Trophoblast cell (in vitro differentiated cells and primary cell): ENCODE measurements around the gene BLNK.
A peak's percentile ranks its signal among the peaks of the same experiment; 100 is the strongest.

Experiments
- DNase-seq, 2 donors: peaks; one replicate each; pipeline ENCODE4 v3.0.0-alpha.2; 2016
- H2AFZ ChIP-seq: 2 replicates; pipeline ENCODE4 v1.6.1; 2013; ENCODE audit warnings: low read length, moderate library complexity, mild to moderate bottlenecking; ENCODE audit not compliant: insufficient read depth, poor library complexity
- H2AK5ac ChIP-seq: 2 replicates; pipeline ENCODE4 v1.6.1; 2013; ENCODE audit warnings: mild to moderate bottlenecking, low read length
- H2BK120ac ChIP-seq: 2 replicates; pipeline ENCODE4 v1.6.1; 2013; ENCODE audit warnings: low read length, mild to moderate bottlenecking, moderate library complexity; ENCODE audit not compliant: insufficient read depth, poor library complexity
- H2BK12ac ChIP-seq: 2 replicates; pipeline ENCODE4 v1.6.1; 2013; ENCODE audit warnings: mild to moderate bottlenecking, low read length, moderate library complexity
- H2BK5ac ChIP-seq: 2 replicates; pipeline ENCODE4 v1.6.1; 2013; ENCODE audit warnings: low read length, low read depth, moderate library complexity, mild to moderate bottlenecking; ENCODE audit not compliant: poor library complexity
- H3K14ac ChIP-seq: 2 replicates; pipeline ENCODE4 v1.6.1; 2013; ENCODE audit warnings: mild to moderate bottlenecking, low read length
- H3K18ac ChIP-seq: 2 replicates; pipeline ENCODE4 v1.6.1; 2013; ENCODE audit warnings: mild to moderate bottlenecking, low read length
- H3K23ac ChIP-seq: 2 replicates; pipeline ENCODE4 v1.6.1; 2013; ENCODE audit warnings: low read length
- H3K27ac ChIP-seq: 2 replicates; pipeline ENCODE4 v1.5.1; 2013; ENCODE audit warnings: low read depth, mild to moderate bottlenecking, inconsistent platforms, low read length, moderate library complexity
- H3K27me3 ChIP-seq: 2 replicates; pipeline ENCODE4 v1.6.1; 2013; ENCODE audit warnings: inconsistent platforms, mild to moderate bottlenecking, low read length, moderate library complexity; ENCODE audit not compliant: insufficient read depth
- H3K36me3 ChIP-seq, 2 experiments: 1 replicate in 1 of 2; 2 replicates in 1 of 2; pipeline ENCODE4 v1.6.1; 2013; ENCODE audit warnings: low read length in 2 of 2, mild to moderate bottlenecking in 2 of 2, moderate library complexity in 1 of 2; ENCODE audit not compliant: insufficient read depth in 2 of 2, control insufficient read depth in 1 of 2
- H3K4ac ChIP-seq: 2 replicates; pipeline ENCODE4 v1.6.1; 2013; ENCODE audit warnings: low read depth, mild to moderate bottlenecking, low read length, moderate library complexity
- H3K4me1 ChIP-seq, 2 experiments: 1 replicate in 1 of 2; 2 replicates in 1 of 2; pipeline ENCODE4 v1.6.1; 2013; ENCODE audit warnings: low read length in 2 of 2, mild to moderate bottlenecking in 2 of 2, moderate library complexity in 1 of 2; ENCODE audit not compliant: insufficient read depth in 2 of 2, control insufficient read depth in 1 of 2
- H3K4me2 ChIP-seq: 2 replicates; pipeline ENCODE4 v1.6.1; 2013; ENCODE audit warnings: inconsistent platforms, mild to moderate bottlenecking, low read length, moderate library complexity
- H3K4me3 ChIP-seq: 2 replicates; pipeline ENCODE4 v1.5.1; 2013; ENCODE audit warnings: mild to moderate bottlenecking, low read depth, low read length, inconsistent platforms
- H3K79me1 ChIP-seq: one replicate; pipeline ENCODE4 v1.6.1; 2013; ENCODE audit warnings: low read length
- H3K79me2 ChIP-seq: 2 replicates; pipeline ENCODE4 v1.6.1; 2013; ENCODE audit warnings: low read length, mild to moderate bottlenecking; ENCODE audit not compliant: control insufficient read depth, insufficient read depth, poor library complexity
- H3K9ac ChIP-seq: 2 replicates; pipeline ENCODE4 v1.6.1; 2013; ENCODE audit warnings: mild to moderate bottlenecking, low read length
- H3K9me3 ChIP-seq: 2 replicates; pipeline ENCODE4 v1.6.1; 2013; ENCODE audit warnings: low read depth, mild to moderate bottlenecking, control low read depth, inconsistent platforms, low read length; ENCODE audit not compliant: insufficient read depth
- H4K12ac ChIP-seq: 2 replicates; pipeline ENCODE4 v1.6.1; 2013; ENCODE audit warnings: low read depth, mild to moderate bottlenecking, low read length, moderate library complexity
- H4K8ac ChIP-seq: 2 replicates; pipeline ENCODE4 v1.6.1; 2013; ENCODE audit warnings: low read depth, mild to moderate bottlenecking, low read length, moderate library complexity
- H4K91ac ChIP-seq: one replicate; pipeline ENCODE4 v1.6.1; 2013; ENCODE audit warnings: low read depth, mild to moderate bottlenecking, low read length, moderate library complexity
- WGBS: extraction: QIAGEN DNeasy Blood & Tissue Kit; methylation state at CpG from one replicate; pipeline ENCODE4 v1.1.7; 2013; ENCODE audit warnings: missing lambda C conversion rate; ENCODE audit not compliant: insufficient read length, insufficient coverage; ENCODE audit errors: extremely low coverage; 5-methylcytosine and 5-hydroxymethylcytosine counted together

Gene BLNK

DNA sequence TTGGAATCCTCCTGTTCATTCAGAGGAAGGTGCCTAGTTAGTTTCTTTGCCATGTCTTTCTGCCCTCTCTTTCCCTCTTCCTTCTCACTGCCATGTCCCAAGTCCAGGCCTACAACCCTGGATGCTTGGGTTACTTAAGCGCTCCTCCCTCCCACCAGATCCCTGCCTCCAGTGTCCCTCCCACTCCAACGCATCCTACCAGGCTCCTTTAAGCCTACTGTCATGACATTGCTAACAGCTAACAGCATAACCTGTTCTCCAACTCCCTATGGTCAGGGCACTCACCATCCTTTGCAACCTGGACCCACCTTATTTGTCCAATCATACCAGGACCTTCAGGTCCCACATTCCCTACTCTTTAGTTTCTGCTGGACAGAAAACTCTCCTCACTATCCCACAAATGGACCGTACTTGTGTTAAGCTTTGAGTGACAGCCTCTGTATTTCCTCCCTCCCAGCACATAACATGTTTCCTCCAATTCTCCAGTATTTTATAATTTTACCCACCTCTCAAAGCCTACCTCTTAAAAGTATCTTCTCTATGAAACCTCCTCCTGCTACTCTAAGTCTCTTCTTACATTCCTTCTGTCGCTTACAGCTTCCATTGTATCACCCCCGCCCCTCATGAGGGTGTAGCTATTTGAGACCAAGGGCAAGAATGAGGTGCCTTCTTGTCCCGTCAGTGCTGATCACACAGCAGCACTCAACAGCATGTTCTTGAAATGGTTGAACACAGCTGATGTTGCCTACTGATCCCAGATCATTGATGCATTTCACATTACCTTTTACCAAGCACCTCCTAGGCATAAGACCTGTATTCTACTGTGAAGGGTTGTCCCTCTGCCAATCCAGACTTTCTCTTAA is 1.7 kb downstream of the BLNK start:
- Histone ChIP-seq H3K14ac (no peak overlapping the region), H3K9me3 (no peaks in the 10 kb centered on the region), H3K79me1 (no peaks in the 10 kb centered on the region), H2BK120ac (no peak overlapping the region), H4K12ac (no peak overlapping the region), H3K27ac (no peak overlapping the region), H2AFZ (no peak overlapping the region), H4K91ac (no peak overlapping the region), H2AK5ac (no peak overlapping the region), H3K36me3 (no peaks in the 10 kb centered on the region), H4K8ac (no peak overlapping the region), H3K4ac (no peak overlapping the region), H3K4me2 (no peak overlapping the region), H3K4me3 (no peak overlapping the region), H3K27me3 (no peaks in the 10 kb centered on the region), H3K18ac (no peak overlapping the region), H3K23ac (no peak overlapping the region), H2BK5ac (no peak overlapping the region), H3K79me2 (no peaks in the 10 kb centered on the region), H3K4me1 (peaks cover 3% of the 10 kb centered on the region in 2 experiments), H2BK12ac (no peak overlapping the region), H3K9ac (no peak overlapping the region)
- no CpG with 5 or more reads among the region's 6 CpGs for WGBS
- DNase-seq = peak in 1 of 2 donors; percentile 60

DNA sequence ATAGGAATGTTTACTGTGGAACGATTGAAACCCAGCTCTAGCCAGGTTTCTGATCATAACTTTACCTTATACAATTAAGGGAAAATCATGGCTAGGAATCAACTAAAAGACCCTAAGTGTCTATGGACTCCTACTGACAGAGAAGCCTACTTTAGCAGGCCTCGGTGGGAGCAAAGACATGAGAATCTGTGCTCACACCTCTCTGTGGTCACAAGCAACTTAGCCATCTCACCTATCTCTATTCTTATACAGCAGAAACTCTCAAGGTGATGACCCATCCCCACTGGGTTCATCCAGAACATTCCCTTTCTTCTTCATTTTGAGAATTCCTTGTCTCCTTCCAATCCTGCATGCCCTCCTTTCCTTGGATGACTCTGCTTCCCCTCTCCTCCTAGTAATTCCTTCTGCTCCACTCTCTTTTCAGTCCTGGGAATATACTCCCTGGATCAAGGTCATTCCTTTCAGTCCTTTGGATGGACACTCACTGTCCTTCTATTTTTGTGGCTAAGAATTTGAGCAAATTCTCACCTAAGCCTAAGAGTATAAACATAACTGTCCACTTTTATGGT is 2.9 kb downstream of the BLNK start:
- Histone ChIP-seq H3K79me2 (no peaks in the 10 kb centered on the region), H4K91ac (no peak overlapping the region), H3K4me3 (no peak overlapping the region), H3K9me3 (no peaks in the 10 kb centered on the region), H2AK5ac (no peak overlapping the region), H2BK5ac (no peak overlapping the region), H3K4me2 (no peak overlapping the region), H3K27ac (no peak overlapping the region), H3K79me1 (no peaks in the 10 kb centered on the region), H3K14ac (no peak overlapping the region), H2BK12ac (no peak overlapping the region), H4K8ac (no peak overlapping the region), H2BK120ac (no peak overlapping the region), H3K4me1 (peaks cover 3 to 5% of the 10 kb centered on the region in 2 experiments), H3K9ac (no peak overlapping the region), H3K18ac (no peak overlapping the region), H2AFZ (no peak overlapping the region), H3K36me3 (no peaks in the 10 kb centered on the region), H4K12ac (no peak overlapping the region), H3K23ac (no peak overlapping the region), H3K4ac (no peak overlapping the region), H3K27me3 (no peaks in the 10 kb centered on the region)
- no CpG with 5 or more reads among the region's 2 CpGs for WGBS
- DNase-seq = no peak

DNA sequence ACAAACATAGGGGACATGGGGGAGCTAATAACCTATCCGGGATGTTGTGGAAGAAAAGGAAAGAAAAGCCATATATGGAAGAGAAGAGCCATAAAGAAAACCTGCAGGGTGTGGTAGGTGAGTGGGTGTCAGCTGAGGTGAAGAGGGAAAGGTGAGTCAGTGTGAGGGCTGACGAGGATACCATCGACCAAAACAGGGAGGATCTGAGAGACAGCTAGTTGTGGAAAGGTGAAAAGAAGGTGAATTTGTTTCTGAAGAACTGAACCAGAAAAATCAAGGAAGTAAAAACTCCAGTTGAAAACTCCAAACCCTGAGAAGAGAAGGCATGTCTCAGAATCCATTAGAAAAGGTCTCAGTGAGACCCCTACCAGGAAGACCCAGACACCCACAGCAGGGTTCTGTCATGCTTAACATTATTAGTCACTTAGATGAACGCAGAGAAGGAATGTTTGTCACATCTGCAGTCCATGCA is 4.1 kb downstream of the BLNK start:
- no peak overlapping the region for H2BK120ac ChIP-seq
- peak in 1 of 2 donors; percentile 66 for DNase-seq
- H3K4me3 ChIP-seq = no peak overlapping the region
- no peaks in the 10 kb centered on the region for H3K79me2 ChIP-seq
- no peak overlapping the region for H3K23ac ChIP-seq
- no peaks in the 10 kb centered on the region for H3K27me3 ChIP-seq
- no peak overlapping the region for H2BK5ac ChIP-seq
- H2BK12ac ChIP-seq = no peak overlapping the region
- no peak overlapping the region for H3K4ac ChIP-seq
- no peaks in the 10 kb centered on the region for H3K79me1 ChIP-seq
- no CpG with 5 or more reads among the region's 4 CpGs for WGBS
- H4K12ac ChIP-seq = no peak overlapping the region
- H3K9me3 ChIP-seq = no peaks in the 10 kb centered on the region
- H2AK5ac ChIP-seq = no peak overlapping the region
- no peaks in the 10 kb centered on the region for H3K36me3 ChIP-seq
- H2AFZ ChIP-seq = no peak overlapping the region
- no peak overlapping the region for H4K91ac ChIP-seq
- peaks cover 0 to 5% of the 10 kb centered on the region in 2 experiments for H3K4me1 ChIP-seq
- H3K27ac ChIP-seq = no peak overlapping the region
- no peak overlapping the region for H3K9ac ChIP-seq
- no peak overlapping the region for H3K18ac ChIP-seq
- H3K14ac ChIP-seq = no peak overlapping the region
- no peak overlapping the region for H4K8ac ChIP-seq
- H3K4me2 ChIP-seq = no peak overlapping the region

DNA sequence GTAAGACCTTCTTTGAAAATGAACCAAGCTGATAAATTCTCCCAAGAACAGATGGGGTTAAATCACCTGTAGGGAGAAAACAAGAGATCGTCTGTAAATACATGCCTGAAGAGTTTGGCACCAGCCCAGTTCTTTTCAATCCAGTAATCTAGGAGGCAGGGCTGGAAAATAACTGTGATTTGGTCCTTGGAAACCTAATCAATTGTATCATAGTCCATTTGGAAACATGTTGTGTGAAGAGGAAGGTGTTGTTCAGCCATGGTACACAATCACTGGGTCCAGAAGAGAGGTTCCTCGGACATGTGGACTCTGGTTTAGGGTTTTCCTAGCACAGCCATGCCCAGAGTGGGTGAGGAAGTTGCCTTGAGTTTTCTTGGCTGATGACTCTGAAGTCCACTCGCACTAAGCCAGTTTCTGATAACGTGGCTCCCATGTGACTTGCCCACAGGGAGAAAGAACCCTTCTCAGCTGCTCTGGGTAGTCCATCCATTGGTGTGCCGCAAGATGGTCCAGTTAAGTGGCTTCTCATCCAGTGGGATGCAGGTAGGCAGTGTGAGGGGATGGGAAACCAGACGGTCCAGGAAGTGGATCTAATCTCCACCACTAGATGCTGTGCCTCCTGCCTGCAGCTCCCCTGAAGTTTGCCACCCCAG is 5.1 kb downstream of the BLNK start:
- Histone ChIP-seq H3K4me2 (no peak overlapping the region), H2AK5ac (no peak overlapping the region), H3K14ac (no peak overlapping the region), H3K79me2 (no peaks in the 10 kb centered on the region), H4K8ac (no peak overlapping the region), H2BK5ac (no peak overlapping the region), H3K4me3 (no peak overlapping the region), H3K9me3 (no peaks in the 10 kb centered on the region), H2BK12ac (no peak overlapping the region), H3K4me1 (peaks cover 0 to 4% of the 10 kb centered on the region in 2 experiments), H3K18ac (no peak overlapping the region), H3K79me1 (no peaks in the 10 kb centered on the region), H3K4ac (no peak overlapping the region), H3K27ac (no peak overlapping the region), H2AFZ (no peak overlapping the region), H3K36me3 (no peaks in the 10 kb centered on the region), H3K23ac (no peak overlapping the region), H4K91ac (no peak overlapping the region), H2BK120ac (no peak overlapping the region), H4K12ac (no peak overlapping the region), H3K9ac (no peak overlapping the region), H3K27me3 (no peaks in the 10 kb centered on the region)
- no CpG with 5 or more reads among the region's 6 CpGs for WGBS
- DNase-seq = no peak
